Erythroblast (primary cell): Measurements from ENCODE around the gene ATP2A2.

Experiments
- DNase-seq, 2 experiments: peaks; one replicate each; lab custom pipeline; 2025; lab: John Stamatoyannopoulos, UW
- GATA1 ChIP-seq: IDR thresholded peaks from 2 replicates; pipeline ENCODE4 v1.6.1; 2011; ENCODE audit warnings: low read depth, mild to moderate bottlenecking, control low read depth, low read length, moderate library complexity
- POLR2A ChIP-seq: IDR thresholded peaks from 2 replicates; pipeline ENCODE4 v1.6.1; 2011; ENCODE audit warnings: mild to moderate bottlenecking, low read length

ATP2A2 gene

DNA sequence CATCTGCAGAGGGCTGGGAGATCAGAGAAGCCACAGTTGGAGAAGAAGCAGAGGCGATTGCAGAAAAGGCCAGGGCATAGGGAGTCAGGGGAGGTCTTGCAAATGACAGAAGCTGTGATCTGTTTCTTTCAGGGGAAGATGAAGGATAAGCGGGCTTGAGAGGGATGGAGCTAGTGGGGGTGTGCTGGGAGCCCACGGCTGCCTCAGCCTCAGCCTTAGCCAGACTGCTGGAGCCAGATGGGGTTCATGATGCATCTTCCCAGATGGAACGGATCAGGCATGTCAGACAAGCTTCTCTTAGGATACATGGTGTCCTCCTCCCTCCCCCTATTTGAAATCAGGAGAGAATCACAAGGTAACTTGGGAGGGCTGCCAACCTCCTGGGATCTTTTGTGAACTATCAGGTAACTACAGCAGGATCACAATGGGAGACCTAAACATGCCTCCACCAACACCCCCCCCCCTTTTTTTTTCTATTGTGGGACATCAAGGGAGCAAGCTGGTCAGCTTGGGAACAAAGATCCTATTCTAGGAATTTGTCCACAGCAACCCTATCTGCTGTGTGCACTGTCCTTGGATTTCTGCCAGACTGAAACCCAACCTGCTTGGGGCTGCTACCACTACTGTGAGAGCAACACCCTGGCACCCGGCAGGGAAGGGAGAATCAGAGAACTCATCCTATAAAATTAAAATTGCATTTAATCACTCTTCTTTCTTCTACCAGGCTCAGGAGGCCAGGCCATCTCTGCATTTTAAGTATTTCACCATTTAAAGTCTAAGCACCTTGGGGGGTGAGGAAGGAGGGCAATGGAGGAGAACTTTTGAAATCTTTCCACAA lies 10.7 kb upstream of the ATP2A2 start:
- TF ChIP-seq GATA1: no peak
- no peak for TF ChIP-seq POLR2A
- DNase-seq: peak; percentile 53 to 55

DNA sequence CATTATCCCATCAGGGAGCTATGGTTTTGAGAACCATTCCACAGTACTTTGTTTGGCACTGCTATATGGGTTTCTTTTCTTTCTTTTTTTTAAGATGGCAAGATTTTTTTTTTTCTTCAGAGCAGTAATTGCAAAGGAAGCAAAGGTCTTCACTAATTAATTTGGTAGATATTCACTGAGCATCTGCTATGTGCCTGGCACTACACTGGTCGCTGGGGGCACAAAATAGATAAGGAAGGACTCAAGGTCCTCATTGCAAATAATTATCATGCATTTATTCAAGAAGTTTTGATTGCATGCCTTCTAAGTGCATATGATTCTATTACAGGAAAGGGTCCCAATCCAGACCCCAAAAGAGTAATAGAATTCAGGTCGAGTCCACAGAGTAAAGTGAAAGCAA lies 10.0 kb upstream of the ATP2A2 start:
- TF ChIP-seq GATA1 (no peak), POLR2A (no peak)

DNA sequence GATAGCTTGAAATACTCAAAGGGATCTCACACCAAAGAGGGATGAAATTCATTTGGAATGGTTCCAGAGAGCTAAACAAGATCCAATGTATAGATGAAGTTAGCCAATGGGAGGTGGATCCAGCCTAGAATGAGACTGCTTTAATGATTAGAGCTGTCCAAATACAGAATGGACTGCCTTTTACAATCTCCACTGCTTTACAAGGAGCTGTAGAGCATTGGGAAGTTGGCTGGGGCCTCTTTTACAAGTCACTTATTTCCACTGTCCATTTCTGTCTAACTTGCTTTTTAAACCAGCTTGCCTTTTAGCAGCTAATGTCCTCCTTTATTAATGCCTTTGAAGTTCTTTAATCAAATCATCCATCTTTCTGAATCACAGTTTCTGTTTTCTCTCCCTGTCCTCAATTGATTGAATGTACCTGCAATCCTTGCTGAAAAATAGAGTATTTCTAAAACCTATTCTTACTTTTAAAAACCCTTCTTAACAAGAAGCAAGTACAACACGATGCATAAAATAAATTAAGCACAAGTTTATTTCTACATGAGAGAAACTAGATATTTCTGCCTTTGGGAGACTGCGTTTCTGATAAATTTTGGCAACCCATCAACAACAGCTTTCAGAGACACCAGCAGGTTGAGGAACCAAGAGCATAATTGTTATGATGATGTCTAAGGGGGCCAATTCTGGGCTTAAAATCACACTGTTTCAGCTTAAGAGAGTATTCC lies 3.4 kb upstream of the ATP2A2 start:
- DNase-seq: no peak
- no peak for TF ChIP-seq GATA1
- TF ChIP-seq POLR2A: no peak

More for the DNA sequence above, 10.0 kb upstream of the ATP2A2 start:
- DNase-seq: no peak

DNA sequence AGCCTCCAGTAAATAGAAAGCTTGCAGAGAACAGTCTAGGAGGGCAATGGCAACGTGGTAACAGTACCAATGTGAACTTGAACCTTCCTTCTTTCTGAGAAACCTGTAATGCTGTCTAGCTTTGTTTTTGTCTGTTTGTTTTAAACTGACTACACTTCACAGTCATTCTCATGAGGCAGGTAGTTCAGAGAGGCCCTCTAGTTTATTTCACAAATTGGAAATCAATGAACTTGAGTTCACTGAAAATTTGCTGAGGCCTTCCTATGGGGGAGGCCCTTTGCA lies 2.9 kb upstream of the ATP2A2 start:
- no peak for DNase-seq
- TF ChIP-seq GATA1: no peak
- no peak for TF ChIP-seq POLR2A

DNA sequence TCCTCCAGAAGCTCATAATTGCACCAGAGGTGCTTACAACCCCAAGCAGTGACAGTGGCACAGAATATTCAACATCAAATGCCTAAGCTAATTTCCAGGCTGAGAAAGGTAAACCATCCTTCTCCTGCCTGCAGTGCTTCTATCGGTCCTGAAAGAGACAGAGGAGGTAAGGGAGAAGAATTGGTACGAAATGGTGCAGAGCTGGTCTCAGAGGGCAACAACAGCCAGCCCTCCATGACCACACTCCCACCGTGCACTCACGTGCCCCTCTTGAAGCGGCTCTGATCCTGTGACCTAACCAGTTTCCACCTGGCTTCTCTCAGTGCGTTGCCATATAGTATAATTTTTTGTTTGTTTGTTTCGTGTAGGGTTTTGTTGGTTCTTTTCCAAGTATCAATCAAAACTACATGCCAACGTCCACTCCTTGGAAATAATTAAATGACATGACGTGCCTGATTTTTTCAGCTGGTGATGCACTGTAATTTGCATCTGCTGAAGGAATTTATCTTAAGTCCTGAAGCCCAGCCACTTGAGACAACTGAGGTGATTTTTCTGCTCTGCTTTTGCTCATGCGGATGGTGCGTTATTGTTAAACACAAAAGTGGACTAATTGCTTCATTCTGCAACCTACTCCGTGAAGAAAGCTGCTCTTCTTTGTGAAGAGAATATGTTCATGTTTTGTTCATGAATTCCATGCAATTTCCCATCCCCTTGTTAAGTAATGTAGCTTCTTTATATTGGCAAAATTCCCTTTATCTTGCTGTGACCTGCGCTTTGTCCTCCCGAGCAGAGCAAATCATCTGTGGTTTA lies 1.3 kb upstream of the ATP2A2 start:
- no peak for DNase-seq
- TF ChIP-seq GATA1: no peak
- no peak for TF ChIP-seq POLR2A

DNA sequence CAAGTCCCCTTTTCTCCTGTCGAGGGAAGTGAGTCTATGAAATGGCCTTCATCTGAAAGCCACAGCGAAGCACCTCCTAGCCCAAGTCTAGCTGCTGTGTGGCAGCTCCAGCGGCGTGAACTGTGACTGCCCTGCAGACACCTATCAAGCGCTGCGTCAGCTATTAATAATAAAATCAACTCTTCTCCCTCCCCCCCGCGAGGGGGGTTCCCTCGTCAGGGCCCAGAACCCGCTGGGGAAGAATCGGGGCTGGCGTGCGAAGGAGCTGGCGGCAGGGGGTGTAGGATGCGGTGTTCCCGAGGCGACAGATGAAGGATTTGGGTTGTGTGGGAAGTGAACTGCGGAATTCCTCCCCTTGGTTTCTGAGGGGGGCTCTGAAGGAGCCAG lies 662 bp upstream of the ATP2A2 start:
- no peak for TF ChIP-seq POLR2A
- DNase-seq: peak; percentile 52 to 64

DNA sequence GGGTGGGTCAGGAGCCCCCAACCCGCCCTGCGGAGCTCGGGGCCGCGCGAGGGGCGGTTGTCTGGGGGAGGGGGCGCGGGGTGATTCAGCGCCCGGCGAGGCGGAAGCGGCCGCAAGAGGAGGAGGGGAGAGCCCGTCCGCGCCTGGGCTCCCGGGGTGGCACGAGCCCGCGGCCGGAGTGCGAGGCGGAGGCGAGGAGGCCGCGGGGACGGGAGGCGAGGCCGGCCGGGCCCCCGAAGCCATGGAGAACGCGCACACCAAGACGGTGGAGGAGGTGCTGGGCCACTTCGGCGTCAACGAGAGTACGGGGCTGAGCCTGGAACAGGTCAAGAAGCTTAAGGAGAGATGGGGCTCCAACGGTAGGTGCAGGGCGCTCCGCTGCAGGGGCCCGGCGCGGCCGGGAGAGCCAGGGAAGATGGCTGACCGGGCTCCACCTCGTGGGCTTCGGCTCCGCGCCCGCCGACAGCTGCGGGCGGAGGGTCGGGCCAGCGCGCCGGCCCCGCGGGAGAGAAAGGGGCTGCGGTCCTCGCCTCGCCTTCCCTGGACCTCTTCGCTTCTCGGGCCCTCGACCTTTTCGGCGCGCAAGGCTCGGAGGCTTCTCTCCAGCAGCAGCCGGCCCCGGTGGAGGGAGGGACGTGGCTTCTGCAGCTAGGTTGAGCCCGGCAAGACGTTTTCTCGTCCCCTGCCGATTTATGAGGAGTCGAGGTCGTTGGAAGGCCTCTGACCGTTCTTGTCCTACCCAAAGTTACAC lies 677 bp downstream of the ATP2A2 start:
- peak; percentile 71 to 84 for DNase-seq
- no peak for TF ChIP-seq GATA1
- TF ChIP-seq POLR2A: peak; percentile 54

DNA sequence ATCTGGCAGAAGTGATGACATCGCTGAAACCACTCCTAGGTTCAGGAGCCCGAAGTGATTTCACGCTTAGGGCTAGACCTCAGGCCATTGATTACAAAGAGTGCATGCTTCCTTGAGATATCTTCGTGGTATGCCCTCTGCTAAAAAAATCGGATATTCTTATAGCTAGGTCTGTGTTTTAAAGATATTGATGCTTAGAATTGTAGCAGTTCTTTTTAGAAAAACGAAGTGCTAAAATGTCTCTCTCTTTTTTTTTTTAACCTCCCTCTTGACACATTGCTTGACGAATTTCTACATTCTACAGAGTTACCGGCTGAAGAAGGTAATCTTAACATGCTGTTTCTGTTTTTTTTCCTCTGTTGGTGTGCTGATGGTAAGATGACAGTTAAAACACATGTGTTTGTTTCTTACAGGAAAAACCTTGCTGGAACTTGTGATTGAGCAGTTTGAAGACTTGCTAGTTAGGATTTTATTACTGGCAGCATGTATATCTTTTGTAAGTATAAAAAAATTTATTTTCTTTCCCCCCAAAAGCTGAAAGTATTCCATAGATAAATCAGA lies 1.3 kb downstream of the ATP2A2 start:
- no peak for TF ChIP-seq POLR2A
- TF ChIP-seq GATA1: no peak
- DNase-seq: peak in 1 of 2 experiments; percentile 84

DNA sequence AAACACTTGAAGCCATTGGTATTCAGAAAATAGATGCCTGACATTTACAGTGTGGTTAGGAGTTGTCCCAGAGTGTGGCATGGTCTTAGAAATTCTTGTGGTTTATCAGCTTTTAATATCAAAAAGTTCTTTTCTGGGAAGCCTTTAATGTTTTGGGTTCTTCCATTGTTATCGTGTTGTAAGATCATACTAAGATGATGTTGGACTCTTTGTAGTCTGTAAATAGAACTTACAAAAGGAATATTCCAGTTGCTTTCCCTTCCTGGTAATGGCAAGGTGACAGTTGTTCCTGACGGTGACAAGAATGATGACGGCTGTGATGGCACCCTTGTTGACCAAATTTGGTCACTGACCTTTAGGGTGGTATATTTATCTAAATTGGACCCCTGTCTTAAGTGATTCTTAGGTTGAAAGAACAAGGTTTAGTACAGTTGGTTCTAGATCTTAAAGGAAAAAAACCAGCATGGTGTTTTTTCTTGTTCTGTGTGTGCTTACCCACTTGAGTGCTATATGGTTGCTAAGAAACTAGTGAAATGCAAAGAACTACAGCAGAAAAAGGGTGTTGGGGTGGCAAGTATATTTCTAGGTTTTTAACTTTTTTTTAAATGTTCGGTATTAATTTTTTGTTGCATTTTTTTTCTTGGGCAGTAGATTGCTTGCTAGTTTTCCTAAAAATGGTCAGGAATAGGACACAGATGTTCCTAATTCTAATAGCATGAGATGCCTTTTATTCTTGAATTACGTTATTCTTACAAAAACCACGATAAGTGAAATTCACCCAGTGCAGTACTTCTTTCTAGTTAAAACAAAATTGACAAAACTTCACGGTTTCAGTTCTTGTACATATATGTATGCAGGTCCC lies 2.1 kb downstream of the ATP2A2 start:
- TF ChIP-seq POLR2A: no peak
- no peak for TF ChIP-seq GATA1
- peak; percentile 33 to 34 for DNase-seq

DNA sequence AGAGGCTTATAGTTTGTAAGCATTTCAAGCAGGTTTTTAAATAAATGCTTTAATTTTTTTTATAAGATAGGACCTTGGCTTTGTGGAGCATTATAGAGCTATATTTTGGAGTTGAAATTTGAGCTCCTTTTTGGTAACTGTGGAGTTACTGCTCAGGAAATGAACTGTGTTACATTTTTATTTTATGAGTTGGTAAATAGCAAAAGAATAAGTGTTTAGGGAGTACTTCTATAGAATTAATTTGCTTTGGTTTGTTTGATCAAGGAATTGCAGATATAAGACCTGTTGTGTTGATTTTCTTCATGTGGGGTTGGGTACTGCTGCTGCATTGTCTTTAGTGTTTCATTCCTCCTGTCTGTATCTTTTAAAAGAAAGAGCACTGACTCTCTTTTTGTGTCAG lies 3.5 kb downstream of the ATP2A2 start:
- DNase-seq: no peak
- TF ChIP-seq GATA1 (no peak), POLR2A (no peak)

DNA sequence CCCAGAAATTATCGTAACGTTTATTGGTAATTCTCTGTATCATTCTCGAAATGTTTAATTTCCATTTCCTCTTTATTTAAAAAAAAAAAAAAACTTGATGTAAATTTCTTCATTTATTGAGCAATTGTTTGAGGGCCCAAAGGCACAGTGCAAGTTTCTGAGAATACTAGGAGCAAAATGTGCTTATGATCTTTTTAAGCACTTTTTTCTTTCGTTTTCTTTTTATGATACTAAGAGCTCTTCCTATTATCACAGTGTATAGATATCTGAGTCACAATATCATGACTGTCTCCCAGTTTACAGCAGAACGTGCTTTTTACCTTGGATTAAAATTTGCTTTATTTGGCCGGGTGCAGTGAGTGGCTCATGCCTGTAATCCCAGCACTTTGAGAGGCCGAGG lies 5.6 kb downstream of the ATP2A2 start:
- no peak for DNase-seq
- TF ChIP-seq GATA1: no peak
- no peak for TF ChIP-seq POLR2A

DNA sequence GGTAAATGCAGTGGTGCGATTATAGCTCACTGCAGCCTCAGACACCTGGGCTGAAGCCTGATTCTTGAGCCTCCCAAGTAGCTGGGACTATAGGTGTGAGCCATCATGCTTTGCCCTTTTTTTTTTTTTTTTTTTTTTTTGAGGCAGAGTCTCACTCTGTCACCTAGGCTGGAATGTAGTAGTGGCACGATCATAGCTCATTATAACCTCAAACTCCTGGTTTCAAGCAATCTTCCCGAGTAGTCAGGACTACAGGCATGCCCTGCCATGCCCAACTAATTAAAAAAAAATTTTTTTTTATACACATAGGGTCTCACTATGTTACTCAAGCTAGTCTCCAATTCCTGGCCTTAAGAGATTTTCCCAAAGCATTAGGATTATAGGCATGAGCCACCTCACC lies 6.9 kb downstream of the ATP2A2 start:
- TF ChIP-seq POLR2A: no peak
- no peak for TF ChIP-seq GATA1
- no peak for DNase-seq
